Spleen (tissue), 11 donors: ENCODE results near the gene PNMA8C. TPM values are rescaled to one million over a fixed set of nuclear protein-coding genes. Genes with fewer than 3 reads are reported as not detected.

Source experiments
- DNase-seq: peaks from one replicate; pipeline ENCODE4 v3.0.0-alpha.2; 2020
- H3K27ac ChIP-seq, 8 donors: fragments of 200-600 bp; sonication (generic) in 7 of 8; 1 replicate in 4 of 8; 2 replicates in 4 of 8; pipeline versions ENCODE4 v1.5.0 to v1.8.0; 2016 to 2021; ENCODE audit warnings: inconsistent platforms in 4 of 8, mild to moderate bottlenecking in 4 of 8, moderate library complexity in 1 of 8
- H3K27me3 ChIP-seq, 7 donors: fragments of 200-600 bp; sonication (generic) in 6 of 7; replicated peaks in 1 of 7; 1 replicate in 4 of 7; 2 replicates in 3 of 7; pipeline versions ENCODE4 v1.5.0 to v1.8.0; 2016 to 2021; ENCODE audit warnings: inconsistent platforms in 3 of 7, mild to moderate bottlenecking in 1 of 7
- H3K36me3 ChIP-seq, 6 donors: fragments of 200-600 bp; sonication (generic) in 5 of 6; 1 replicate in 4 of 6; 2 replicates in 2 of 6; pipeline versions ENCODE4 v1.5.0 to v1.8.0; 2016 to 2021; ENCODE audit warnings: inconsistent platforms in 2 of 6
- H3K4me1 ChIP-seq, 6 donors: fragments of 200-600 bp; sonication (generic) in 5 of 6; 1 replicate in 3 of 6; 2 replicates in 3 of 6; pipeline versions ENCODE4 v1.5.0 to v1.8.0; 2016 to 2021; ENCODE audit warnings: inconsistent platforms in 3 of 6
- H3K4me3 ChIP-seq, 8 donors: fragments of 200-600 bp; sonication (generic) in 7 of 8; 1 replicate in 4 of 8; 2 replicates in 4 of 8; pipeline versions ENCODE4 v1.5.0 to v1.8.0; 2016 to 2021; ENCODE audit warnings: inconsistent platforms in 4 of 8, mild to moderate bottlenecking in 4 of 8, moderate library complexity in 2 of 8
- H3K9me3 ChIP-seq, 8 donors: fragments of 200-600 bp; sonication (generic) in 7 of 8; 1 replicate in 4 of 8; 2 replicates in 4 of 8; pipeline versions ENCODE4 v1.5.0 to v1.8.0; 2016 to 2021; ENCODE audit warnings: inconsistent platforms in 4 of 8
- POLR2A ChIP-seq, 3 donors: fragments of 450-650 bp; IDR thresholded peaks; one replicate each; pipeline ENCODE4 v1.5.1; 2017; ENCODE audit warnings: antibody characterized with exemption in 3 of 3, mild to moderate bottlenecking in 1 of 3
- POLR2AphosphoS5 ChIP-seq, 3 donors: sonication (generic); formaldehyde crosslinking; IDR thresholded peaks; one replicate each; pipeline ENCODE4 v1.5.1; 2017; ENCODE audit warnings: antibody characterized with exemption in 3 of 3
- WGBS, 5 donors: extraction: QIAGEN DNeasy Blood & Tissue Kit in 3 of 5; methylation state at CpG; one replicate each; pipeline versions ENCODE4 v1.1.5 to v1.1.7; 2013 to 2018; 5-methylcytosine and 5-hydroxymethylcytosine counted together
- intact Hi-C: fragments of 100-400 bp; cut with DNase I; formaldehyde crosslinking; loops from one replicate; pipeline ENCODE4 v1.15.0; 2023; ENCODE audit warnings: low total_unique reads
- polyA plus RNA-seq, 3 donors: library from polyadenylated mRNA; stranded (reverse); fragments of 200-250 nt; gene quantifications; one replicate each; pipeline ENCODE4 v1.2.1, GENCODE V29; 2013
- total RNA-seq, 7 donors: library from RNA; depleted of rRNA in 3 of 7; stranded (reverse); fragments of >200 nt in 3 of 7; fragmentation: NEBNext Ultra II Directional in 4 of 7; extraction: Animal tissue kit (Norgen Biotek cat#: 25700) in 4 of 7; gene quantifications; one replicate each; pipeline versions ENCODE4 v1.1.0 to v1.2.1, GENCODE V29; 2016 to 2021
- TF ChIP-seq, protein P1 (sequence below), 11 experiments: fragments of 200-600 bp in 7 of 11; fragments of 450-650 bp in 4 of 11; sonication (generic) in 4 of 11; IDR thresholded peaks in 8 of 11; conservative IDR thresholded peaks in 3 of 11; 1 replicate in 7 of 11; 2 replicates in 4 of 11; pipeline versions ENCODE4 v1.4.0 to v1.8.0; 2016 to 2021; ENCODE audit warnings: antibody characterized with exemption in 11 of 11, inconsistent platforms in 4 of 11, mild to moderate bottlenecking in 1 of 11
- donor health status: healthy with polysubstance abuse.
- donor health status: DM: no; HTN: no; CAD: no; lungs with moderate emphysema.
- donor health status: DM: no; HTN: no; CAD: no.
- donor health status: Bipolar disorder and iron deficiency.
- donor health status: healthy.
- donor health status: DM: no; HTN: no; CAD: no.
- donor health status: DM: yes; HTN: yes; CAD: no.

The PNMA8C gene
- total and polyA plus RNA-seq, 10 donors: 0.03 TPM; not detected in 9

- TF ChIP-seq, protein P1, sequence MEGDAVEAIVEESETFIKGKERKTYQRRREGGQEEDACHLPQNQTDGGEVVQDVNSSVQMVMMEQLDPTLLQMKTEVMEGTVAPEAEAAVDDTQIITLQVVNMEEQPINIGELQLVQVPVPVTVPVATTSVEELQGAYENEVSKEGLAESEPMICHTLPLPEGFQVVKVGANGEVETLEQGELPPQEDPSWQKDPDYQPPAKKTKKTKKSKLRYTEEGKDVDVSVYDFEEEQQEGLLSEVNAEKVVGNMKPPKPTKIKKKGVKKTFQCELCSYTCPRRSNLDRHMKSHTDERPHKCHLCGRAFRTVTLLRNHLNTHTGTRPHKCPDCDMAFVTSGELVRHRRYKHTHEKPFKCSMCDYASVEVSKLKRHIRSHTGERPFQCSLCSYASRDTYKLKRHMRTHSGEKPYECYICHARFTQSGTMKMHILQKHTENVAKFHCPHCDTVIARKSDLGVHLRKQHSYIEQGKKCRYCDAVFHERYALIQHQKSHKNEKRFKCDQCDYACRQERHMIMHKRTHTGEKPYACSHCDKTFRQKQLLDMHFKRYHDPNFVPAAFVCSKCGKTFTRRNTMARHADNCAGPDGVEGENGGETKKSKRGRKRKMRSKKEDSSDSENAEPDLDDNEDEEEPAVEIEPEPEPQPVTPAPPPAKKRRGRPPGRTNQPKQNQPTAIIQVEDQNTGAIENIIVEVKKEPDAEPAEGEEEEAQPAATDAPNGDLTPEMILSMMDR (IDR thresholded peaks at IDR 0.05 in 8 of 11, conservative IDR thresholded peaks at IDR 0.05 in 3 of 11): no peak
- no peak for TF ChIP-seq POLR2A (IDR thresholded peaks at IDR 0.05)
- no peak for TF ChIP-seq POLR2AphosphoS5 (IDR thresholded peaks at IDR 0.05)
- H3K27me3 ChIP-seq: peaks cover 0 to 98% (median 42%) of the 10 kb centered on the region in 7 donors
- H3K4me3 ChIP-seq: peak overlapping the region in 6 of 8 donors; percentile 15 to 61 (median 28)
- H3K4me1 ChIP-seq: peaks cover 3 to 51% (median 26%) of the 10 kb centered on the region in 6 donors
- intact Hi-C loops: no loop called here
- no peak overlapping the region for H3K27ac ChIP-seq
- no peak for DNase-seq
- no peaks in the 10 kb centered on the region for H3K36me3 ChIP-seq
- H3K9me3 ChIP-seq: no peaks in the 10 kb centered on the region
- 46 to 70% (median 57%) methylated on average over 33 to 54 of the region's 54 CpGs for WGBS, 5 donors
Measured at GRCh38 chr19:46411925-46412649, 16.6 kb downstream of the PNMA8C start.

DNA sequence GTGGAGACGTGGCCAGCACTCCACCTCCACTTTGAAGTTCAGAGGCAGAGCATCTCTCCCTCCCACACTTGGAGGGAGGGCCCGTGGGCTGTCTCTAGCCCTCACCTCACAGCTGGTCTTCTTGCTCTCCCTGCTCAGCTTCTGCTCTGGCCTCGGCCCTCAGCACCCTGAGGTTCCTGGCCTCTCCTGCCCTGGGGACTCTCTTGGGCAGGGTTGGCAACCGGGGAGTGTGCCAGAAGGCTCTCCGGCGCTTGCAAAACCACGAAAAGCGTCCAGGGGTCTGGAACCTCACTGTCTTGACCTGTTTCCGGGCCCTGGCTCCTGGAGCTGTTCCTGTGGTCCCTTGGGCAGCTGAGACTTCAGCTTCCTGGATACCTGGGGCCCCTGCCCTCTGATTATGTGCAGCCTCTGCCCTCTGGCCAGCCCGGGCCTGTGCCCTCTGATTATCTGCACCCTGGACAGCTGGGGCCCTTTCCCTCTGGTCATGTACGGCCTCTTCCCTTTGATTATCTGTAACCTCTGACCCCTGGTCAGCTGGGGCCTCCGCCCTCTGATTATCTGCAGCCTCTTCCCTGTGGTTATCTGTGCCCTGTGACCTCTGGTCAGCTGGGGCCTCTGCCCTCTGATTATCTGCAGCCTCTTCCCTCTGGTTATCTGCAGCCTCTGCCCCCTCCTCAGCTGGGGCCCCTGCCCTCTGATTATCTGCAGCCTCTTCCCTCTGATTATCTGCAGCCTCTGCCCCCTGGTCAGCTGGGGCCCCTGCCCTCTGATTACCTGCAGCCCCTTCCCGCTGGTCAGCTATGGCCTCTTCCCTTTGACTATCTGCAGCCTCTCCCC is 17.4 kb downstream of the PNMA8C start:
- TF ChIP-seq, protein P1 (IDR thresholded peaks at IDR 0.05 in 8 of 11, conservative IDR thresholded peaks at IDR 0.05 in 3 of 11): no peak
- TF ChIP-seq POLR2AphosphoS5 (IDR thresholded peaks at IDR 0.05): no peak
- no peak overlapping the region for H3K27ac ChIP-seq
- no peaks in the 10 kb centered on the region for H3K9me3 ChIP-seq
- peaks cover 0 to 98% (median 36%) of the 10 kb centered on the region in 7 donors for H3K27me3 ChIP-seq
- H3K36me3 ChIP-seq: no peaks in the 10 kb centered on the region
- DNase-seq: no peak
- WGBS, 5 donors: 75 to 81% (median 81%) methylated on average over 10 to 13 of the region's 13 CpGs
- intact Hi-C loops: no loop called here
- peak overlapping the region in 3 of 8 donors; percentile 28 to 61 (median 45) for H3K4me3 ChIP-seq
- H3K4me1 ChIP-seq: peaks cover 3 to 44% (median 20%) of the 10 kb centered on the region in 6 donors

GRCh38 chr19:46410205-46411087 is 18.3 kb downstream of the PNMA8C start:
- TF ChIP-seq POLR2AphosphoS5 (IDR thresholded peaks at IDR 0.05) (no peak), POLR2A (IDR thresholded peaks at IDR 0.05) (no peak)
- TF ChIP-seq, protein P1 (IDR thresholded peaks at IDR 0.05 in 8 of 11, conservative IDR thresholded peaks at IDR 0.05 in 3 of 11): no peak
- H3K27me3 ChIP-seq: peaks cover 0 to 98% (median 44%) of the 10 kb centered on the region in 7 donors
- intact Hi-C loops: no loop called here
- no peak overlapping the region for H3K4me3 ChIP-seq
- no peaks in the 10 kb centered on the region for H3K9me3 ChIP-seq
- DNase-seq: no peak
- H3K4me1 ChIP-seq: peaks cover 0 to 38% (median 14%) of the 10 kb centered on the region in 6 donors
- no peak overlapping the region for H3K27ac ChIP-seq
- WGBS, 5 donors: 77 to 88% (median 84%) methylated on average over 13 of the region's 13 CpGs
- no peaks in the 10 kb centered on the region for H3K36me3 ChIP-seq
